Measurements from ENCODE around the gene ICE2. TPM values are rescaled to one million over a fixed set of nuclear protein-coding genes. Genes with fewer than 3 reads are reported as not detected.

ICE2 gene
- total and polyA plus RNA-seq, 2 of the 8 experiments (the other 6 are each of a cell fraction or from before 2014, with no cell fraction given) = 40.0 to 87.3 TPM

DNA sequence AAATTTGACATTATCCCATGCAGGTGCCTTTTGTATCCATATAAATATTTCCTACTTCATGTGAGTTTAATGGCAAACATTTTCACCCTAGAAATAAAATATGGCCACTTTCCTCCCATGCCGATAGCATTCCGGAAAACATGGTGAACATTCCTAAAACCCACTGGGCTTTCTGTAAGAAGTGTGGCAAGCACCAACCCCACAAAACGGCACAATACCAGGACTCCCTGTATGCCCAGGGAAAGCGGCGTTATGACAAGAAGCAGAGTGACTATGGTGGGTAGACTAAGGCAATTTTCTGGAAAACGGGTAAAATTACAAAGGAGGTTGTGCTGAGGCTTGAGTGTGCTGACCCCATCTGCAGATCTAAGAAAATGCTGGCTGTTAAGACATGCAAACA, 88.7 kb downstream of the ICE2 start:
- Histone ChIP-seq H3K14ac (ENCODE audit: insufficient read length) (no peak overlapping the region), H2AK5ac (ENCODE audit: low read depth, low read length) (no peak overlapping the region), H3K79me1 (ENCODE audit: low read depth, low read length) (peaks cover 9% of the 10 kb centered on the region; the same call in 1 of the 2 replicates), H4K20me1 (replicated peaks in 1 of 2; ENCODE audit: control insufficient read depth in 1 of 2, insufficient read depth in 2 of 2, low read length in 2 of 2) (peaks cover 0 to 11% of the 10 kb centered on the region in 2 experiments), H3K4me2 (ENCODE audit: insufficient read depth in 1 of 2, low read depth in 2 of 2, low read length in 2 of 2) (peak overlapping the region in 1 of 2 experiments; percentile 6; a peak in 1 of 4 replicates), H2BK20ac (ENCODE audit: low read length) (no peak overlapping the region), H4K8ac (ENCODE audit: extremely low read depth, insufficient read depth, low read length) (no peak overlapping the region), H3K18ac (ENCODE audit: extremely low read depth, low read length) (no peak overlapping the region), H3K9ac (replicated peaks in 1 of 4; ENCODE audit: extremely low read depth in 1 of 4, low read depth in 3 of 4, low read length in 3 of 4) (peak overlapping the region in 1 of 4 experiments; percentile 41; a peak in 1 of 7 replicates), H3K27me3 (replicated peaks in 1 of 4; ENCODE audit: control insufficient read depth in 3 of 4, extremely low read depth in 1 of 4, insufficient read depth in 3 of 4, low read length in 3 of 4) (no peaks in the 10 kb centered on the region), H4K5ac (ENCODE audit: insufficient read length, low read depth, low read length) (no peak overlapping the region), H3K23ac (ENCODE audit: insufficient read length) (no peak overlapping the region), H2BK120ac (replicated peaks; ENCODE audit: low read depth, low read length) (no peak overlapping the region), H3K23me2 (ENCODE audit: low read depth, low read length) (no peaks in the 10 kb centered on the region), H3K4me1 (replicated peaks in 1 of 4; ENCODE audit: control insufficient read depth in 3 of 4, insufficient read depth in 4 of 4, low read length in 3 of 4) (peaks cover 6 to 20% (median 11%) of the 10 kb centered on the region in 4 experiments; a peak in 6 of 7 replicates), H3K4me3 (ENCODE audit: extremely low read depth in 1 of 4, insufficient read depth in 2 of 4, low read depth in 3 of 4, low read length in 4 of 4) (no peak overlapping the region), H3K79me2 (ENCODE audit: control insufficient read depth in 1 of 2, insufficient read depth in 2 of 2, low read length in 2 of 2) (peaks cover 0 to 44% of the 10 kb centered on the region in 2 experiments; a peak in 2 of 4 replicates), H2BK12ac (ENCODE audit: low read depth, low read length) (no peak overlapping the region), H2BK5ac (ENCODE audit: low read depth, low read length) (no peak overlapping the region), H3K56ac (replicated peaks; ENCODE audit: insufficient read length, low read depth, low read length) (no peak overlapping the region), H2AFZ (ENCODE audit: low read length) (no peak overlapping the region), H4K91ac (replicated peaks; ENCODE audit: insufficient read length, low read length) (no peak overlapping the region), H3K4ac (replicated peaks; ENCODE audit: insufficient read length, low read depth, low read length) (no peak overlapping the region), H3K9me3 (ENCODE audit: insufficient read depth in 2 of 2, low read depth in 1 of 2, low read length in 1 of 2) (no peaks in the 10 kb centered on the region), H2BK15ac (ENCODE audit: low read length) (no peak overlapping the region), H3K27ac (ENCODE audit: low read depth, low read length) (no peak overlapping the region), H3K36me3 (ENCODE audit: control insufficient read depth in 2 of 4, insufficient read depth in 4 of 4, low read length in 3 of 4) (peaks cover 0 to 15% (median 0%) of the 10 kb centered on the region in 4 experiments; a peak in 1 of 8 replicates)
- no peak for FAIRE-seq
- WGBS, 2 experiments (ENCODE audit: extremely low coverage in 1 of 2, insufficient coverage in 1 of 2, insufficient read length in 1 of 2, insufficient replicate concordance in 2 of 2, low coverage in 1 of 2, low lambda C conversion rate in 2 of 2, missing lambda C conversion rate in 1 of 2) = 86% methylated on average over 6 of the region's 6 CpGs; no CpG with 5 or more reads in 1 of the 2 experiments
- ChIA-PET POLR2A (ENCODE audit: partially characterized antibody) (no interaction called here), CTCF (ENCODE audit: partially characterized antibody) (no interaction called here)
- DNase-seq (ENCODE audit: low read depth in 1 of 2, low spot score in 2 of 2) = no peak
- TF ChIP-seq EZH2 (IDR thresholded peaks at IDR 0.05; ENCODE audit: low read depth, low read length, severe bottlenecking) (no peak), SIX5 (IDR thresholded peaks at IDR 0.05; ENCODE audit: low read depth, low read length) (no peak)
- TF ChIP-seq, protein P1, sequence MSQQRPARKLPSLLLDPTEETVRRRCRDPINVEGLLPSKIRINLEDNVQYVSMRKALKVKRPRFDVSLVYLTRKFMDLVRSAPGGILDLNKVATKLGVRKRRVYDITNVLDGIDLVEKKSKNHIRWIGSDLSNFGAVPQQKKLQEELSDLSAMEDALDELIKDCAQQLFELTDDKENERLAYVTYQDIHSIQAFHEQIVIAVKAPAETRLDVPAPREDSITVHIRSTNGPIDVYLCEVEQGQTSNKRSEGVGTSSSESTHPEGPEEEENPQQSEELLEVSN (IDR thresholded peaks at IDR 0.05) = no peak

Measured in H1 (cell line).